ENCODE data around the gene INSL3.

Gene INSL3

GRCh38 chr19:17855280-17856152, 34.2 kb upstream of the INSL3 start:
- DNase-seq (ENCODE audit: low read depth): peak; percentile 84
- no peak overlapping the region for H3K4me3 ChIP-seq (ENCODE audit: low read depth, low read length)
- TF ChIP-seq CTCF (IDR thresholded peaks at IDR 0.05; ENCODE audit: insufficient read depth, low read depth, low read length, missing control alignments): peak; percentile 98

GRCh38 chr19:17854061-17854460, 32.7 kb upstream of the INSL3 start:
- no peak for DNase-seq (ENCODE audit: low read depth)
- TF ChIP-seq CTCF (IDR thresholded peaks at IDR 0.05; ENCODE audit: insufficient read depth, low read depth, low read length, missing control alignments): no peak

GRCh38 chr19:17848595-17849292, 27.4 kb upstream of the INSL3 start:
- H3K4me3 ChIP-seq (ENCODE audit: low read depth, low read length): no peak overlapping the region
- no peak for TF ChIP-seq CTCF (IDR thresholded peaks at IDR 0.05; ENCODE audit: insufficient read depth, low read depth, low read length, missing control alignments)
- no peak for DNase-seq (ENCODE audit: low read depth)

More at GRCh38 chr19:17854061-17854460, 32.7 kb upstream of the INSL3 start:
- H3K4me3 ChIP-seq (ENCODE audit: low read depth, low read length): no peak overlapping the region

- DNase-seq (ENCODE audit: low read depth): peak; percentile 93
- H3K4me3 ChIP-seq (ENCODE audit: low read depth, low read length): peak within 1 kb of the TSS; percentile 72
- no peak for TF ChIP-seq CTCF (IDR thresholded peaks at IDR 0.05; ENCODE audit: insufficient read depth, low read depth, low read length, missing control alignments)
Observed at GRCh38 chr19:17847538-17848366, 26.4 kb upstream of the INSL3 start, which contains the start of gene JAK3. Gene JAK3 (minus strand): TSS chr19:17847982. CDS start chr19:17844417, 3,565 bp downstream.

GRCh38 chr19:17846146-17846545, 24.8 kb upstream of the INSL3 start:
- peak overlapping the region; percentile 72 for H3K4me3 ChIP-seq (ENCODE audit: low read depth, low read length)
- DNase-seq (ENCODE audit: low read depth): peak; percentile 41
- no peak for TF ChIP-seq CTCF (IDR thresholded peaks at IDR 0.05; ENCODE audit: insufficient read depth, low read depth, low read length, missing control alignments)

- no peak for DNase-seq (ENCODE audit: low read depth)
- no peak overlapping the region for H3K4me3 ChIP-seq (ENCODE audit: low read depth, low read length)
- no peak for TF ChIP-seq CTCF (IDR thresholded peaks at IDR 0.05; ENCODE audit: insufficient read depth, low read depth, low read length, missing control alignments)
Observed at GRCh38 chr19:17843908-17844490, 22.7 kb upstream of the INSL3 start.

Data from GM12865 (cell line).